Breast epithelium (tissue), 3 donors: ENCODE results near the gene SKAP1.

Experiments used
- POLR2A ChIP-seq: fragments of 450-650 bp; IDR thresholded peaks from one replicate; pipeline ENCODE4 v1.6.1; 2016; ENCODE audit warnings: antibody characterized with exemption, mild to moderate bottlenecking, moderate library complexity
- POLR2AphosphoS5 ChIP-seq, 3 donors: sonication (generic); formaldehyde crosslinking; IDR thresholded peaks; one replicate each; pipeline ENCODE4 v1.6.1; 2017; ENCODE audit warnings: antibody characterized with exemption in 3 of 3
- TF ChIP-seq, protein P1 (sequence below), 3 donors: fragments of 450-650 bp; IDR thresholded peaks; one replicate each; pipeline ENCODE4 v1.5.1; 2016 to 2017; ENCODE audit warnings: antibody characterized with exemption in 3 of 3, mild to moderate bottlenecking in 3 of 3, moderate library complexity in 3 of 3

DNA sequence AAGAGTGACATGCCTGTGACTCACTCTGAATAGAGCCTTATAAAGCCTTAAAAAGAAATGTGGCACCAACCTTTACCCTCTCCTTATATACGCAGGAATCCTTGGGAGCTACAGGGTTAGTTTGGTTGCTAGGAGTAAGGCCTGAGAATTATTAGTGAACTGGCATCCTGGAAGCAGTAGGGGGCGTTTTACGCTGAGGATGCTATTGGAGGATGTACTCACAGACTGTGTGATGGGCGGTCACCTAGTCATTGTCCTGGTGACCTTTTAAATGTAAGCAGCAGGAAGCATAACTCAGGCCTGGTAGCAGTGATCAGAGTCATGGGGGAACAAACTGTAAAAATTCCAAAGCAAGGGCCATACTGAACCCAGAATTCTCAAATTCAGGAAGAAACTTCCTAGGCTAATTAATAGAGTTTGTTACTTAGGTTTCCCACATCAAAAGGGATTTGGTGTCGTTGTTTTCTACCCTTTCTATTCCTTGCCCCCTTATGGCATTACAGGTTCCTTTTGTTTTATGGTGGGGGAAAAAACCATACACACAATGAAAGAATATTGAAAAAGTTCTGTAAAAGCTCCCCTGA is 168.6 kb downstream of the SKAP1 start:
- TF ChIP-seq POLR2A: no peak
- TF ChIP-seq, protein P1, sequence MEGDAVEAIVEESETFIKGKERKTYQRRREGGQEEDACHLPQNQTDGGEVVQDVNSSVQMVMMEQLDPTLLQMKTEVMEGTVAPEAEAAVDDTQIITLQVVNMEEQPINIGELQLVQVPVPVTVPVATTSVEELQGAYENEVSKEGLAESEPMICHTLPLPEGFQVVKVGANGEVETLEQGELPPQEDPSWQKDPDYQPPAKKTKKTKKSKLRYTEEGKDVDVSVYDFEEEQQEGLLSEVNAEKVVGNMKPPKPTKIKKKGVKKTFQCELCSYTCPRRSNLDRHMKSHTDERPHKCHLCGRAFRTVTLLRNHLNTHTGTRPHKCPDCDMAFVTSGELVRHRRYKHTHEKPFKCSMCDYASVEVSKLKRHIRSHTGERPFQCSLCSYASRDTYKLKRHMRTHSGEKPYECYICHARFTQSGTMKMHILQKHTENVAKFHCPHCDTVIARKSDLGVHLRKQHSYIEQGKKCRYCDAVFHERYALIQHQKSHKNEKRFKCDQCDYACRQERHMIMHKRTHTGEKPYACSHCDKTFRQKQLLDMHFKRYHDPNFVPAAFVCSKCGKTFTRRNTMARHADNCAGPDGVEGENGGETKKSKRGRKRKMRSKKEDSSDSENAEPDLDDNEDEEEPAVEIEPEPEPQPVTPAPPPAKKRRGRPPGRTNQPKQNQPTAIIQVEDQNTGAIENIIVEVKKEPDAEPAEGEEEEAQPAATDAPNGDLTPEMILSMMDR (IDR thresholded peaks at IDR 0.05): no peak
- no peak for TF ChIP-seq POLR2AphosphoS5 (IDR thresholded peaks at IDR 0.05)
